HG03175 (cell line): ENCODE data around the gene AGAP1.

Source experiments
- ATAC-seq: cut with Tn5 transposase; IDR thresholded peaks from one replicate; pipeline ENCODE4 v1.9.1; 2021; ENCODE audit warnings: mild to moderate bottlenecking, moderate library complexity; ENCODE audit not compliant: unreplicated experiment

The AGAP1 gene

GRCh38 chr2:235676536-235676799 is 182.6 kb downstream of the AGAP1 start:
- ATAC-seq = no peak

- no peak for ATAC-seq
Observed at GRCh38 chr2:235677276-235677788, 183.5 kb downstream of the AGAP1 start.

GRCh38 chr2:235677937-235678336 is 184.1 kb downstream of the AGAP1 start:
- ATAC-seq = no peak

- ATAC-seq = no peak
Observed at GRCh38 chr2:235678712-235679111, 184.9 kb downstream of the AGAP1 start.

- ATAC-seq = no peak
Observed at GRCh38 chr2:235679471-235679870, 185.6 kb downstream of the AGAP1 start.

- no peak for ATAC-seq
Observed at GRCh38 chr2:235685024-235685721, 191.3 kb downstream of the AGAP1 start.

GRCh38 chr2:235688511-235689426 is 194.9 kb downstream of the AGAP1 start:
- ATAC-seq = no peak

- ATAC-seq = no peak
Observed at GRCh38 chr2:235689427-235689853, 195.6 kb downstream of the AGAP1 start.

- ATAC-seq = no peak
Observed at GRCh38 chr2:235690082-235690808, 196.4 kb downstream of the AGAP1 start.

GRCh38 chr2:235690809-235691450 is 197.1 kb downstream of the AGAP1 start:
- ATAC-seq = no peak

- no peak for ATAC-seq
Observed at GRCh38 chr2:235692076-235692475, 198.2 kb downstream of the AGAP1 start.

GRCh38 chr2:235692671-235693171 is 198.9 kb downstream of the AGAP1 start:
- no peak for ATAC-seq

- ATAC-seq = no peak
Observed at GRCh38 chr2:235693279-235693678, 199.4 kb downstream of the AGAP1 start.

GRCh38 chr2:235694721-235695601 is 201.1 kb downstream of the AGAP1 start:
- ATAC-seq = no peak

- no peak for ATAC-seq
Observed at GRCh38 chr2:235695602-235695895, 201.7 kb downstream of the AGAP1 start.

GRCh38 chr2:235697041-235697440 is 203.2 kb downstream of the AGAP1 start:
- no peak for ATAC-seq

GRCh38 chr2:235698028-235698427 is 204.2 kb downstream of the AGAP1 start:
- no peak for ATAC-seq

GRCh38 chr2:235698491-235698890 is 204.6 kb downstream of the AGAP1 start:
- no peak for ATAC-seq

GRCh38 chr2:235699576-235699975 is 205.7 kb downstream of the AGAP1 start:
- no peak for ATAC-seq
